ENCODE measurements around the gene ACACA.

Gene ACACA

DNA sequence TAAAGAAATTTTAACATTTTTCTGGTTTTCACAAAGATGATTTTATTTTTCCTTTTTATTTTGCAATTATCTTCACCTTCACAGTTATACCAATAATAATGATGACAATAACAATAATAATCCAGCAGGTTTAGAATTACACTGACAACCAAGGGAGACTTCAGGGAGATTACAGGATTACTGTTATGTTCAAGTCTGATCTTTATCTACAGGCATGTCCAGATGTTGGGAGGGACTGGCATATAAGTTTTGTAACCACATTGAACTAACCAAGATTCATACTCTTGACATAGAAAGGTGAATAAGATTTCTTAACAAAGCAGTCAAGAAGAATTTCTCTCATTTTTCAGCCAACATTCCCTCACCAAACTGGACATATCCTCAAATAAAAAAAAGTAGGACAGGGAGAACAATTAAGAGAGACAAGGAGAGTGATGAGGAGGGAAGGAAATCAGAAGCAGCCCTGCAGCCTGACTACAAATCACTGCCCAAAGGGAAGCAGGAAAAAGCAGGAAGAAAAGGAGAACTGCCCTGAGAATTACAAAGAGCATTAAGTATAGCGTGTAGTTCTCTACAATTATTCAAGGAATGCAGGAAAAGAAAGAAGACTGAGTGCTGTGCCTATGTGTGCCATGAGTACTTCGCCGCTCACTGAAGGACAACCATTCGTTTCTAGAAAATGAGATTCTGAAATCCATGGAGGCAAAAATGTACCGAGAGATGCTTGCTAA is 186.6 kb downstream of the ACACA start:
- no peak for DNase-seq

DNA sequence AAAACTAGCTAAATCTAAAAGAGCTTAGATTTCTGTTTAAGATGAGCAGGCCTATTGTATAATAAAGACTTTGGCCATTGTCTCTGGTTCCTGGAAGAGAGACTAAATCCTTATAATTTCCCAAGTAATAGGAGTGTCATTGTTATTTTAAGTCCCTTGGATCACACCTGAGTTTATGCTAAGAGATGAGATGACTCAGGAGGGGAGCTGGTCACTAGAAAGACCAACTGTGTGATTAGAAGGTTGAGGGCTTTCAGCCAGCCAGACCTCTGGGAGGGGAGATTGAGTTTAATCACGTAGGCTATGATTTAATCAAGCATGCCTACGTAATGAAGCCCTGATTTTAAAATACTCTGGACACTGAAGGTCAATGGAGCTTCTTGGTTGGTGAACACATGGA is 187.8 kb downstream of the ACACA start:
- DNase-seq: no peak

DNA sequence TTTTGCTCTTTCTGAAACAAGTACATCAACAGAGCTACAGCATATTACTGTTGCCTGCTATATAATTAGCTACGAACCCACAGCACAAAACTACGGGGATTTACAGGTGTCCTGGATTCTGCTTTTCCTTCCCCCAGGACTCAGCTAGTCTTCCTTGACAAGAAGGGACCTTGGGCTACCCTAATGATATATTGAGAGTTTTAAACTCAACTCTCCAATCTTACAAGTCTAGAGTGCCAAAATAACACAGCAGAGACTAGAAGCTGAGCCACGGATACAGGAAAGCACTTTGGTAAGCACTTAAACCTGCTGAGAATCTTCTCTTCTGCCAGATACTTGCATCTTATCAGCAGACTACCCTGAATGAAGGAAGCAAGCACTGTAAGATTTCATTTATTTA is 192.2 kb downstream of the ACACA start:
- no peak for DNase-seq

DNA sequence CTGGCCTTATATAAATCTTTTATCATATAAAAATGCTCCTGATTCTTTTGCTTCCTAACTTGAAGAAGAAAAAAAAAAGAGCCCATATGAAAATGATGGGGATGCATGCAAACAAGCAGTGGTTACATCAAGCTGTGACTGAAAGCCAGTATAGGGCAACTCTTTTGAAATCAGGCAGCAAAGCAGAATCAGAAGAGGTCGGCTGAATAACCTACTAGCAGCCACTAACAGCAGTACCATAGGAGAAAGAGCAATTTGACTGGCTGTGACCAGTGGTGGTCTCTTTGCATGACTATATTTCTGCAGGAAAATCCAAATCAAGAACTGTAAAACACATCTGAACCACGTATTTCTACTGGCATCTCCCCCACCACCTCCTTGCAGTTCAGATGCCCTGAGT is 192.7 kb downstream of the ACACA start:
- DNase-seq: no peak

DNA sequence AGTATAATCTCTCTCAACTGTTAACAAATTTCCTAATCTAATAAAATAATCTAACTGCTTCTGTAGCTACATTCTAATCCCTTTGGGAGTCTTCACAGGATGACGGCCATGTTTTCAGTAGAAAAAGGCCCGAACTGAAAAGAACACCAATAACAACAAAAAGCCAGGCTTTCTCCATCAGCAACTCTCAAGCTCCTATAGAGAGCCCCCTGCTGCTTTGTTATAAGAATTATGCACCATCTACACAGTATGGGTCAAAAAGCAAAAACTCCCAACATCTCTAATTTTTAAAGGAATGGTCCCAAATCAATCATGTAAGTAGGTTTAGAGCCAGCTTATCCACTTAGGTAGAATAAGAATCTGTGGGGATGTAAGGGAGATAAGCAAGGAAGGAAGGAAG is 194.5 kb downstream of the ACACA start:
- DNase-seq: peak; percentile 5

DNA sequence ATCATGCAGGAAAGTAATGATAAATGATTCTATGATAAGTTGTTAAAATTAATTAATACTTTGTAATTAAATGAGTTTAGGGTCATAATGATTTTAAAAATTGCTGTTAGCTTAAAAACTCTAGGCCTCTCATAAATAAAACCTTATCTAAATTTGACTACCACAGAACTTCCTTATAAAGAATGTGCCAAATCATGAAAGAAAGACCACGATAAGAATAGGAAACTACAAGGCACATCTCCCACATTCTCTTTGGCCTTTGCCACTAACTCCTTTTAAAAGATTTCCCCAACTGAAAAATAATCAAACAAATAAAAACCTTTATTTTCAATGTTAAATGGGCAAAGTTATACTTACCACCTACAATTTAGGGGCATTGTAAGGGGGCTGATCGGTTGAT is 195.5 kb downstream of the ACACA start:
- DNase-seq: no peak

DNA sequence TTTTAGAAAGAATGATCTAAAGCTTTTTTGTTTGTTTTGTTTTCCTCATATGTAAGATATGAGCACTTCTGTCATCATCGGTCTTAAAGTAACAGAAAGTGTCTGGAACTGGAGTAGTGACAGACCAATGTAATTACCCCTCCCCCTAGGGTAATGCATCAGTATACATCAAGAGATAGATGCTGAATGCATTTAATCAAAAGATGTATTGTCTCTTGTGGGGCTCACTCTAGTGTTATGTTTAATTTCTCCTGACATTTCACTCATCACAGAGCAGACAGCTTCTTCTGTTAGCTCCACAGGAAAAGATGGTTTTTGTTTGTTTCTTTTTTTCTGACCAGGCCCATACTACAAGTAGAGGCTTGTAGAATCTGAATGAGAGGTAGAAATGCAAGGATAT is 199.5 kb downstream of the ACACA start:
- no peak for DNase-seq

DNA sequence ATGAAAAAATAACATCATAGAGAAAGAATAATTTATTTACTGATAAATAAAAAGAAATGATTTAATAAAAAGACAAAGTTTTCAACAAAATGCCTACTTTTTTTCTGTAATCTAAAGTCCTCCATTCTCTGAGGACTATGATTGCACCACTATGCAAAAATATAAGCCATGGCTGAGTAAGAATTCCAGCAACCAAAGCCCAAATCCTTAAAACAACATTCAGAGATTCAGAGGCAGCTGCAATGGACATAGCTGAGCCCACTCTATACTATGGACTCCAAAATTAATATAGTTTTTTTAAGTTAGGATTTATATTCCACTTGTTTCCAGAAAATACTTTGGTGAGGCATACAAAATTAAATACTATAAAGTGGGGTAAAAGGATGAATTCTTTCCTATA is 200.3 kb downstream of the ACACA start:
- no peak for DNase-seq

DNA sequence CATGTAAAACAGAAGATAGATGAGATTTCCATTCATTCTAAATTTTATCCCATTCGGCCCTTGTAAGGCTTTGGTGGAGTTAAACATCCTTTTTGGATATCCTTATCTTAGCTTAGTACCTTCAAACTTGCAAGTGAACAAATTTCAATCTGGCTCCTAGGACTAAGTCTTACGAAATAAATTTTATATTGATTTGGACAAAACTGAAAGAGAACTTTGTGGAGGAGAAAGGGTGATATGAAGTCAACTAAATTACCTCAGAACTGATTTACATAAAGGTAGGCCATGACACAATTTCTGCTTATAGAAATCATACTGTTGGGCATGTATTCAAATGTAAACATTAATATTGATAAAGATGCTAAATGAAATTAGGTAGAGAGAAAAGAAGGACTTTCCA is 206.1 kb downstream of the ACACA start:
- no peak for DNase-seq

DNA sequence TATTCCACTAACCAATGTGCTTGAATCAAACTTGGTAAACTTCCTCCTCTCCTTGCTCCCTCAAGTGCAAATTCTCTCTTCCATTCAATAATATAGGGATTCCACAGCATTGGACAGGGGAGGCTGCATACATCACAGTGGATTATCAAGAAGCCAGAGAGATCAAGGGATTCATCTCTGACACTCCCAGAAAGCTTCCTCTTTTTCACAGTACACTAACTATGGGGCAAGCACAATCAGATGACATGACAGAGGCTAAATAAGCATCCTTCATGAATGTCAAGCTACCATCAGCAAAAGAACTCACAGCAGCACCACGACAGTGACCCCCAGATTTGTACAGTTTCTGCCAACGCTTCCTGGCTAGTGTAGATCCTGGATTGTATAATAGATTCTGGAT is 209.3 kb downstream of the ACACA start:
- no peak for DNase-seq

DNA sequence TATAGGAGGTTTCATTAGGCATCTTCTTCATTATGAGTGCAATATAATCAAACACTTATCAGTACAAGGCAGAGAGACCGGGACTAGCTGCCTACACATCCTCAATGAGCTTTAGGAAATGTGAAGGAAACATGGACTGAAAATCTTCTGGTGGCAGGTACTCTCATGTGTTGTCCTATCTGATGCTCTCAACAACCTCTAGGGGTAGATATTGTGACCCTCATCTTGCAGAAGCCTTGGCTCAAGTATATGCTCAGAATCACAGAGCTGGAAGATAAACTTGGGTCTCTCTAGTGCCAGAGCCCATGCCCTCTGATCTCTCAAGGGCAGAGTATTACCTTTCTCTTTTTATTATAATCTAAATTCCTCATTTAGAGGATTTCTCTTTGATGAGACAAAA is 212.4 kb downstream of the ACACA start:
- no peak for DNase-seq

DNA sequence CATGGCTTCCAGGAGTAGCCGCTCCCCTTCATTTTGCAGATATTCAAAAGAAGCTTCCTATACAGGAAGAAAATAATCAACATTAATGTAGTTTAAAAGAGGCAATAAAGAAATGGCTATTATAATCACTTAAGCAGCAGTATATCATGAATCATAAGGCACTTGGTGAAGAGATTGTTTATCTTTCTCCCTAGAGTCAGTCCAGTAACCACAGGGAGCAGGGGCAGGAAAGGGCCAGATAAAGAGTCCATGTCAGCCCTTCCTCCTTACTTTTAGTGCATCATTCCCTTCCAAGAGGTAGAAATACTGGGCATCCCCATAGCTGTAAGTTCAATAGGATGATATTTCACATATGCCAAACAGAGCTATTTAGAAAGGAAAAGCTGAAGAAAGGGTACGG is 215.4 kb downstream of the ACACA start:
- peak; percentile 28 for DNase-seq

DNA sequence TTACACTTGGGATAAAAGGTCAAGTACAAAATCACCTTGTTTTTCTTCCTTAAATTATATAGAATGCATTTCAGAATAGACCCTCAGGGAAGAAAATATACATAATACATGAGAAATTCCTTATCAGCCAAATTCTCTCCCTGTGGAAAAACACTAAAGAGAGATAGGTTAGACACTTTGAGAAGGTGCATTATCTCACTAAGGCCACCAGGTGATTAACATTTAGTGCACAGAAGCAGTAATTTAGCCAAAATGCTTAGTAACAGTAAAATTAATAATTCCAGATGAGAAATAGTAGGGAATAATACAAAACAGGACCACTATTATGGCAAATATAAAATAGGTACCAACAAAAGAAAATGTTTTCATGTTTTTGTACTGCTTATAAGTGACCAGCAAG is 216.1 kb downstream of the ACACA start:
- DNase-seq: no peak

DNA sequence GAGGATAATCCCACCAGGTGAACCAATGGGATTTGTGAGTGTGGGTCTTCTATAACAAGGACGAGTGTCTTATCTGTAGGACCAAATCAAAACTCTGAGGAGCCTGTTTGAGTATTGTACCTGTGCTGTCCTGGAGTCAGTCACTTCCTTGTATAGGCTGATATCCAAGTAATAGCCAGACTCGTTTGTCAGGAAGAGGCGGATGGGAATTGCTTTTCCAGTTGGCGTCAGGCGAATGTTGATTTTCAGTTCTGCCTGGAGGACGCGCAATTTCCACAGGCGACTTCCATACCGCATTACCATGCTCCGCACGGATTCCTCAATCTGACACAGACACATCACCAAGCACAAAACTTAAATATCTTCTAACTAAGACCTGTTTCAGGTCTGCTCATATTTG is 218.5 kb downstream of the ACACA start:
- no peak for DNase-seq

DNA sequence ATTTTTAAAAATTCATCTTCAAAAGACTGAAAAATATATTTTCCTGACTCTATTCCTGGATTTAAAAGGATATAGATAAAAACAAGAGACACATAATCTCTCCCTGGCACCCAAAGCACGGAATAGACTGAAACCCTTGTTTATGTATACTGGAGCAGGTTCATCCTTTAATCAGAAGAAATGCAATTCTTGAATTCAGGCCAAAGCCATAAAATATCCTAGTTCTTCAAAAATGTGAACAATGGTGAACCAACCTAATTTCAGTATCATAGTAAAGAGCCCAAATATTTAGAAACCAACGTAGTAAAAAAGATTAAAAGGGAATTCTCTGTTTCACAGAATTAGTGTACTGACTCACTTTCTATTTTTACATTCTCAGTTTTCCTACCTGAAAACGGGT is 219.4 kb downstream of the ACACA start:
- no peak for DNase-seq

DNA sequence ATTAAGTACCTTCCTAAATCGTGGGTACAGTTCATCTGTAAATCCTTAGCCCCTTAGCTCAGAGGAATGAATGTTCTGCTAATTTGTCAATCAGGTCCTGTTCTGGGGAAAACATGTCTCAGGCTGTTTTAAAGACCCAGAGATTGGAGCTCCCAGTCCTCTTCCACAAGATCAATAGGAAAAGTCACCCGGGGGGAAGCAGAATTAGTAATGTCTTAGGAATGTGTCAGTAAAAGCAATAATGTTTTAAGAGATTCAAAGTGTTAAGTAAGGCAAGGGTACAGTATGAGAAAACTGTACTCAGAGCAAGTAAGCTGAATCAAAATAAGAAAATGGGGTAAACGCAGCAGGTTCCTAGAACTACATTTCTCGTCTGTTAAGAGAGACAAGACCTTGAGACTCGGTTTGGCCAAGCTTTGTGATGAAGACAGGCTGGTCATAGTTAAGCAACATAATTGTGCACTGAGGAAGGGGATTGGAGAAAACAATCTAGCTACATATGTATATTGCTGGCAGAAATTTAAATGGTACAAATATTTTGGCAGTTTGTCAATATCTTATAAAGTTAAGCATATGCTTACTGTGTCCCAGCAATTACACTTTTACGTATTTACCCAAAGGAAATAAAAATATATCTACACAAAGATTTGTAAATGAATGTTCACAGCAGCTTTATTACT is 223.7 kb downstream of the ACACA start:
- DNase-seq: peak; percentile 56

DNA sequence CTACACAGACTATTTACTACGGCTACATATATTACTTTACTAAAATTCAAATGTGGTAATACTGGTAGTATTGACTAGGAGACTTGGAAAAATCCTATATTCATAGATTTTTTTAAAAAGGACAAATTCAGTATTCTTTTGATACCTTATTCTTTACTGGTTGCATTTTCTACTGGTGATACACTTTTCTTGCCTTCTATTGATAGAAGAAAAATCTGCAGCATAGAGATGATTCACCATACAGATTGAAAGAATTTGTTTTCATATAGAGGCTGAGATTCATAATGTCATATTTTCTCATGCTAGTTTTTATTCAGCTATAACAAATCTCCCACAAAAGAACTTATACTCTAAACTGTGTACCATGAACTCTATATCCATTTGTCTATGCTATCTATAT is 226.3 kb downstream of the ACACA start:
- DNase-seq: peak; percentile 34

DNA sequence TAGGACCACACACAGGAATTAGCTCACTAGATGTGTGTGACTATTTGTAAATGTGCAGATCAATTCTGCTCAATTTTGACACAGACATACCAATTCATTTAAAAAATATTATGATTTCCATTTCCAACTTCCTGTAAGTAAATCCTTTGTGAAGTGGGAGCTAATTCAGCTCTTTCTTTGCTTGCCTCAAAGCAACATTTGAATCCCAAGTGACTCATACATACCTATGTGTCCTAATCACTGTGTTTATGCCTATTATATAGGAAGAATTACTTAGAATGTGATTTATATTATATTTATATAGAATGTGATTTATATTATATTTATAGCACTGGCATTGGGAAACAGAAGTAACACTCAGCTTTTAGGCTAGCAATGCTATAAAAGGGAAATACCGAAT is 226.7 kb downstream of the ACACA start:
- DNase-seq: peak; percentile 88

DNA sequence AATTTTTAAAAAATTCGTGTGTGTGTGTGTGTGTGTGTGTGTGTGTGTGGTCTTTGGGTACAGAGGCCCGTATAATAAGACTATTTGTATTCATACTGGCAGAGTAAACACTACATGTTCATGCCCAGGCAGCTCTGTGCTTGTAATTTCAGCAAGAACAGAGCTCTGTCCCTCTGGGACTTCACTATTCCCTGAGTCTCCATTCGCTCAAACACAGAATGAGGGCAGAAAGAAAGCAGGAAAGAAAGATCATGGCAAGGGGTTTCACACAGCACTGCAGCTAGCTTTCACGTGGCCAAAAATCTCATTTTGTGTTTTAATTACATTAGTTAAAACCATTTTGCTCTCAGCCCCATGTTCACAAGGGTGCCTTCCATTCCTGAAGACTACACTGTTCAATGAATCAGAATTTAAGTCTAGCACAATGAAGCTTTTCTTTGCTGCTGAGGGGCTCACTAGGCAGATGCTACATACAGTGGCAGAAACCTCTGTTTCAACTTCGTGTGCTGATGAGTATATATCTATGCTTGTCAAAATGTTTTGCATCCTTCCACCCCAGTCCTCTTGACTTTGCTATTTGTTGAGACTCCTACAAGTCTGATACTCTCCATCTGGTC is 229.3 kb downstream of the ACACA start:
- no peak for DNase-seq

DNA sequence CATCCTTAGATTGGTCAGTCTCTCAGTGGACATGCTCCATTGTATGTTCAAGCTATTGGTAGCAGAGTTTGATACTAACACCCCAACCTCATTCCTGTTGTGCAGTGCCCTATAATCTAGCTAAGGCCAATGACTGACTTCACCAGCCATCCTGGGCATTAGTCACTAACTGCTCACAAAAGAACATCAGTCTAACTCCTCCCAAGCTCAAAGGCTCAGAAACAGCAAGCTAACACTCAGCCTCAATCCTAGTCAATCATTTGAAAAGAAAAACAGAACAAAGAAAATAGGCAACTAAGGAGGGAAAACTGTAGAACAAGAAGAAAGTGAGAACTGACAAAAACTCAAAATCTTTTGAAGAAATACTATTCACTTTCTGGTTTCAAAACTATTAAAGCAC is 229.9 kb downstream of the ACACA start:
- DNase-seq: peak; percentile 25

DNA sequence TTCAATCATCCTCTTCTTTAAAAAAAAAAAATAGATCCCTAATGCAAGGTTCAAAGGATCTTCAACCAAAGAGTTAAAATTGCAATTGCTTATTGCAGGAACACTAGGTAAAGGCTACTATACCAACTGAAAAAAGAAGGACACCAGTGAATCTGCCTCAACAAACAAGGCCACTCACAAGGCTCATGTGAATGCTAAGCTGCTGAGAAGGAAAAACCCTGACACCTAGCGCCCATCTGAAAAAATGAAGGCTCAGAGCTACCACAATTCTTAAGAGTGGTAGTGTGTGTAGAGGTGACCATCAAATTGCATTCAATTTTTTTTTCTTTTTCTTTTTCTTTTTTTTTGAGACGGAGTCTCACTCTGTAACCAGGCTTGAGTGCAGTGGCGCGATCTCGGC is 232.4 kb downstream of the ACACA start:
- DNase-seq: no peak

DNA sequence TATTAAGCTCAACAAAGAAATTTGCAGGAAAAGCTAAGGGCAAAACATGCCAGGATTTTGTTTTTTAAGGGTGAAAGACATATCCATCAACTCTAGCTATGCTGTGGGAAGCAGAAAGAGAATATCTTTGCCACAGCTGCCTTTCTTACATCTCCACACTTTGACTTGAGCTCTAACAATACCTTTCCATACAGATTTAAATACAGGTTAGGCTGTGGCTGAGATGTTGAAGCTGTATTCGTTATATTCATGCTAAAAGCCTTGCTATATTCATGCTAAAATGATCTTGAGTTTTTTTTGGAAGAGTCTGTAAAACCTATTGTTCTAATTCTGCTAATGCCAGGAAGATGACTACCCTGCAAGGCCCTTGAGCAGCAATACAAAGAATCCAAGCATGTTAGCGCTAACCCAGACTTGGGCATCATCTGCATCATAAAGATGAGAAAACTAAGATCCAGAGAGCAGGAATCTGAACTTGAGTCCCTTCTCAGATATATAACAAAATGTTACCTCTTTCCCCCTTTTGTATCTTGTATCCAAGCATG is 235.7 kb downstream of the ACACA start:
- DNase-seq: no peak

DNA sequence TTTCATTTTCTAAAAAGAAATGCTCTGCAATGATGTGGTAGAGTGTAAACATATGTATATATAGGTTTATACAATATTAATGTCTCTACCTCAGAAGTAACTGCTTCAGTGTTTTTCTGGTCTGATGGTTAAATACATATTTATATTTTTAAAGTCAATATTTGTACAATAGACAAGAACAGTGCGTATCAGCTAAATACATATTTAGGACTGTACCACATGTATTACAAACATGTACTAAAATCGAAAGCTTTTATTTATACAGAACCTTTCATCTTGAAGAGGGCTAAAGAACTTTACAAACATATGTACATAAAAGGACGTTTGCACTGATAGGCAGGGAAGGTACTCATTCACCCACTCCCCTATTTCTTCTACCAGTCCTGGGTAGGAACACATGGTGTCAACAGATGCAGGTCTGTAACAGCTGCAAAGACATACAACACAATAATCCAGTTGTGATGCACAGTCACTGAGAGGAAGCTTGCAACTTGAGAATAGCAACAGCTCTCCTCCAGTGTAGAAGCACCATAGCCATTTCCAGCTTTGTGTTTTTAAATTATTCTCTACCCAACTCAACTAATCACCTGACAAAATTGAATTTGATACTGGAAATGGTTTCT is 237.8 kb downstream of the ACACA start:
- DNase-seq: no peak

DNA sequence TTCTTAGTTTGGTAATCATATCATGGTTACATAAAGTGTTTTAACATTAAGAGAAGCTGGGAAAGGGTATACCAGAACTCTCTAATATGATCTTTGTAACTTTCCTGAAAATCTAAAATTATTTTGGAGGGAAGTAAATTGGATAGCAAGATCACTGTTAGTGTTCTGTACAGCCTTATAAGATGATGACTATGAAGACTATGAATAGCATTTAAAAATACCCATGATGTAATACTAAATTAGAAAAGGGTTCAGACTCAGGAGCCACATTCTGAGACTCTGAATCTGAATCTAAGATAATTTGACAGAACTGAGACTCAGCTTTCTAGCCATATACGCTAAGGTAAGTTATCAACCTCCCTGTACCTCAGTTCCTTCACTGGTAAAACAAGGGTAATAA is 238.9 kb downstream of the ACACA start:
- no peak for DNase-seq

All from fibroblast of skin of right biceps (primary cell).